ENCODE results near the gene DNAJB12. TPM values are rescaled to one million over a fixed set of nuclear protein-coding genes. Genes with fewer than 3 reads are reported as not detected.

Gene DNAJB12
- total RNA-seq, 1 donor from 2014 or later, result 46.1 TPM

DNA sequence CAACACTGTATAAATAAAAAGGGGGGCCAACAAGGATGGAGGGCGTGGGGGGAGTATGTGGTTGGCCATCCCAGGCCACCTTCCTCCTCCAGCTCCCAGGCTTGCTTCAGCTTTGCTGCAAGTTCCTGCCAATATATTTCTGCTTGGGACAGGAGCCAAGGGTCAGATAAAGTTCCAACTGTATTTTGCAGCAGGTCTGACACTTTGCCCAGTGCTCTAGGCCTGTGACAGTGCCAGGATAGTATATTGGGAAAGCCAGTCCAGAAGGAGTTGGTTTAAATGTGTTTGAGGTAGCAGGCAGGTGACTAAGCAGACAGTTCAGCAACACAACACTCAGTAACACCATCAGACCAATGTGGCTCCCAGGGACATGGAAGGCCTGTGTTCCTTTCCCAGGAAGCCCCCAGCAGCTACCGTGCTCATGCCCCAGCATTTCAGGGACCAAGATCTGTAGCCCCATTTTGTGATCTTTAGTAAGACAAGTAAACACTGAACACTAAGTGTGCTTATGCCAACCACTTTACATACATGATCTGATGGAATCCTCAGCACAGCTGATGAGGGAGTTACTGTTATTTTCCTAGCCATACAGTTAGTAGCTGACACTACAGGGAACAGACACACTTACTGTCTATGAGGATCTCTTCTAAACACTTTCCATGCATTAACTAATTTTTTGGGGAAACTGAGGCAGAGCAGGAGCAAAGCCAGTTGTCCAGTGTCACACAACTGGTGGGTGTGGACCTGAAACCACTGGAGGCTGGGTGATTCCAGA lies 38.9 kb downstream of the DNAJB12 start:
- H3K27me3 ChIP-seq, result no peaks in the 10 kb centered on the region
- no peak overlapping the region for H3K4me3 ChIP-seq
- H3K27ac ChIP-seq, result peak overlapping the region; percentile 61 to 72
- TF ChIP-seq, protein P1, sequence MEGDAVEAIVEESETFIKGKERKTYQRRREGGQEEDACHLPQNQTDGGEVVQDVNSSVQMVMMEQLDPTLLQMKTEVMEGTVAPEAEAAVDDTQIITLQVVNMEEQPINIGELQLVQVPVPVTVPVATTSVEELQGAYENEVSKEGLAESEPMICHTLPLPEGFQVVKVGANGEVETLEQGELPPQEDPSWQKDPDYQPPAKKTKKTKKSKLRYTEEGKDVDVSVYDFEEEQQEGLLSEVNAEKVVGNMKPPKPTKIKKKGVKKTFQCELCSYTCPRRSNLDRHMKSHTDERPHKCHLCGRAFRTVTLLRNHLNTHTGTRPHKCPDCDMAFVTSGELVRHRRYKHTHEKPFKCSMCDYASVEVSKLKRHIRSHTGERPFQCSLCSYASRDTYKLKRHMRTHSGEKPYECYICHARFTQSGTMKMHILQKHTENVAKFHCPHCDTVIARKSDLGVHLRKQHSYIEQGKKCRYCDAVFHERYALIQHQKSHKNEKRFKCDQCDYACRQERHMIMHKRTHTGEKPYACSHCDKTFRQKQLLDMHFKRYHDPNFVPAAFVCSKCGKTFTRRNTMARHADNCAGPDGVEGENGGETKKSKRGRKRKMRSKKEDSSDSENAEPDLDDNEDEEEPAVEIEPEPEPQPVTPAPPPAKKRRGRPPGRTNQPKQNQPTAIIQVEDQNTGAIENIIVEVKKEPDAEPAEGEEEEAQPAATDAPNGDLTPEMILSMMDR (IDR thresholded peaks at IDR 0.05), result no peak
- H3K9me3 ChIP-seq, result no peaks in the 10 kb centered on the region
- H3K36me3 ChIP-seq, result no peaks in the 10 kb centered on the region
- DNase-seq (ENCODE audit: low spot score in 2 of 2), result peak in 1 of 2 donors; percentile 91
- peaks cover 21 to 38% of the 10 kb centered on the region in 2 donors for H3K4me1 ChIP-seq
- intact Hi-C loops (cut with DNase I), result loop anchor here (5.0 kb wide), 2 partner anchors 38 to 98 kb away; partner anchors contain the start of genes ANAPC16 and ASCC1

DNA sequence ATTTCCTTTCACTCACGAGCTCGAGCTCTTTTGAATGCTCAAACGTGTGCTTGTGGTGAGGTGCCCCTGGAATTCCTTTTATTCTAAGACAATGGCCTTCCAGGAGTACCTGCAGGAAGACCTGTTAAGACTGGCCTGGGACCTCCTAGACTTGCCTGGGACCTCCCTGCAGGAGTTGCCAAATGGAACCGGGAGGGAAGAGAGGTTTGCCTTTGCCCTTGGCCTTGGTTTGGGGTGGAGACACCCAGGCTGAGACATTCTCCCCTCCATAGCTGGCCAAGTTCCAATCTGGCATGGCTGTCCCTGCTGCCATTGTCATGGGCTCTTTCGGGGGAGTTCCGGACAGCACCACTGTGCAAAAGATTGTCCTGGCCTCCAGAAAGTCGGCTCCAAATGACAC lies 39.7 kb downstream of the DNAJB12 start:
- no peak overlapping the region for H3K4me3 ChIP-seq
- H3K4me1 ChIP-seq, result peaks cover 15 to 37% of the 10 kb centered on the region in 2 donors
- peak overlapping the region; percentile 61 to 72 for H3K27ac ChIP-seq
- TF ChIP-seq, protein P1 (IDR thresholded peaks at IDR 0.05), result no peak
- intact Hi-C loops (cut with DNase I), result loop anchor here (5.0 kb wide), 2 partner anchors 38 to 98 kb away; partner anchors contain the start of genes ANAPC16 and ASCC1
- H3K9me3 ChIP-seq, result no peaks in the 10 kb centered on the region
- H3K36me3 ChIP-seq, result no peaks in the 10 kb centered on the region
- H3K27me3 ChIP-seq, result no peaks in the 10 kb centered on the region
- DNase-seq (ENCODE audit: low spot score in 2 of 2), result no peak

DNA sequence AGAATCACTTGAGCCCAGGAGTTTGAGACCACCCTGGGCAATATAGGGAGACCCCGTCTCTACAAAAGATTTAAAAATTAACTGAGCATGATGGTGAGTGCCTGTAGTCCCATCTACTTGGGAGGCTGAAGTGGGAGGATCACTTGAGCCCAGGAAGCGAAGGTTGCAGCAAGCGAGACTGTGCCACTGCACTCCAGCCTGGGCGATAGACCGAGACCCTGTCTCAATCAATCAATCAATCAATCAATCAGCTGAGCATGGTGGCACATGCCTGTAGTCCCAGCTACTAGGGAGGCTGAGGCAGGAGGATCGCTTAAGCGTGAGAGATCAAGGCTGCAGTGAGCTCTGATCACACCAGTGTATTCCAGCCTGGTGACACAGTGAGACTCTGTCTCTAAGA lies 40.5 kb downstream of the DNAJB12 start:
- Histone ChIP-seq H3K4me3 (no peak overlapping the region), H3K36me3 (no peaks in the 10 kb centered on the region), H3K27me3 (no peaks in the 10 kb centered on the region), H3K4me1 (peaks cover 12 to 36% of the 10 kb centered on the region in 2 donors), H3K9me3 (no peaks in the 10 kb centered on the region), H3K27ac (no peak overlapping the region)
- TF ChIP-seq, protein P1 (IDR thresholded peaks at IDR 0.05), result no peak
- DNase-seq (ENCODE audit: low spot score in 2 of 2), result no peak
- intact Hi-C loops (cut with DNase I), result no loop called here

DNA sequence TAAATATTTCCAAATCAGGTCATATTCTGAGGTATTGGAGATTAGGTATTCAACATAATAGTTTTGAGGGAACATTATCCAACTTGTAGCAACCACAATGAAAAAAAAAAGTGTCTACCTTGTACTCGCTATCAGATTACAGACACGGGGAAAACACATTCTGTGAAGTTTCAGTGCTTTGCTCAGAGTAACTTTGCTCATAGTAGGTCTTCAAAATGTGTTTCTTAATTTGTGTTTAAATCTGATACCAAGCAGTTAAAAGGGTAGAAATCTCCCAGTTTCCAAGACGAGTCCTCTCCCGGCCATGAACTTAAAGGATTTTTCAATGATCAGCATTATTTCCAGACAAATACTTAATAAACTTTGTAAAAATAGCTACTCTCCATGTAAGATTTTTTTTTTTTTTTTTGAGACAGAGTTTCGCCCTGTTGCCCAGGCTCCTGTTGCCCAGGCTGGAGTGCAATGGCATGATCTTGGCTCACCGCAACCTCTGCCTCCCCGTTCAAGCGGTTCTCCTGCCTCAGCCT lies 41.8 kb downstream of the DNAJB12 start:
- DNase-seq (ENCODE audit: low spot score in 2 of 2), result no peak
- H3K36me3 ChIP-seq, result no peaks in the 10 kb centered on the region
- no peaks in the 10 kb centered on the region for H3K27me3 ChIP-seq
- H3K4me3 ChIP-seq, result no peak overlapping the region
- H3K4me1 ChIP-seq, result peaks cover 12 to 32% of the 10 kb centered on the region in 2 donors
- H3K27ac ChIP-seq, result no peak overlapping the region
- intact Hi-C loops (cut with DNase I), result no loop called here
- H3K9me3 ChIP-seq, result no peaks in the 10 kb centered on the region
- TF ChIP-seq, protein P1 (IDR thresholded peaks at IDR 0.05), result no peak

DNA sequence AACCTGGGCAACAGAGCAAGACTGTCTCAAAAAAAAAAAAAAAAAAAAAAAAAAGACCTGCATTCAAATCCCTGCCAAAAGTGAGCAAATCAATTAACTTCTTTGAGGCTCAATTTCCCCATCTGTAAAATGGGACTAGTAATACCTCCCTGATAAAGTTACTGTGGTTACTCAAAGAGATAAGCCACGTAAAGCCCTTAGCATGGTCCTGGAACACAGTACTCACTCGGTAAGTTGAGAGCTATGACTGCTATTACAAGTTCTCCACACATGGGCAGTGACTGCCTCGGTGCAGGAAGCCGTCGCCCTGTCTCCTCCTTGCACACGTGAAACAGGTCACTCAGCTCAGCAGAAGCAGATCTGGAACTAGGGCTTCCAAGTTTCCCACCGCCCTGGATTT lies 43.1 kb downstream of the DNAJB12 start:
- Histone ChIP-seq H3K4me3 (no peak overlapping the region), H3K27me3 (no peaks in the 10 kb centered on the region), H3K36me3 (no peaks in the 10 kb centered on the region), H3K4me1 (peaks cover 12 to 29% of the 10 kb centered on the region in 2 donors), H3K27ac (no peak overlapping the region), H3K9me3 (no peaks in the 10 kb centered on the region)
- no peak for DNase-seq (ENCODE audit: low spot score in 2 of 2)
- intact Hi-C loops (cut with DNase I), result no loop called here
- TF ChIP-seq, protein P1 (IDR thresholded peaks at IDR 0.05), result no peak
